Large intestine (tissue), 12 donors: Measurements from ENCODE around the gene GP9. TPM values are rescaled to one million over a fixed set of nuclear protein-coding genes. Genes with fewer than 3 reads are reported as not detected.

ENCODE experiments used
- DNase-seq, 2 donors: peaks; one replicate each; pipeline versions ENCODE4 v3.0.0 to v3.0.0-alpha.2; 2013
- H3K27ac ChIP-seq: one replicate; pipeline ENCODE4 v1.5.1; 2013; ENCODE audit warnings: low read length
- H3K27me3 ChIP-seq: 2 replicates; pipeline ENCODE4 v1.6.1; 2013; ENCODE audit warnings: low read length; ENCODE audit not compliant: control insufficient read depth, insufficient read depth
- H3K36me3 ChIP-seq: 2 replicates; pipeline ENCODE4 v1.6.1; 2013; ENCODE audit warnings: low read length; ENCODE audit not compliant: control insufficient read depth, insufficient read depth
- H3K4me1 ChIP-seq: one replicate; pipeline ENCODE4 v1.6.1; 2013; ENCODE audit warnings: low read length; ENCODE audit not compliant: control insufficient read depth, insufficient read depth
- H3K4me3 ChIP-seq: one replicate; pipeline ENCODE4 v1.5.1; 2013; ENCODE audit warnings: low read length
- H3K9me3 ChIP-seq: one replicate; pipeline ENCODE4 v1.6.1; 2013; ENCODE audit warnings: mild to moderate bottlenecking, low read depth, low read length, moderate library complexity; ENCODE audit not compliant: control insufficient read depth
- whole genome bisulfite sequencing: methylation state at CpG from one replicate; pipeline ENCODE4 v1.1.5; 2013; ENCODE audit warnings: low lambda C conversion rate; ENCODE audit not compliant: insufficient coverage; 5-methylcytosine and 5-hydroxymethylcytosine counted together
- long read RNA-seq, 11 donors: transcript quantifications; one replicate each; lab custom pipeline, GENCODE V29; 2026
- polyA plus RNA-seq: library from polyadenylated mRNA; unstranded; fragments of 120-200 nt; gene quantifications from one replicate; pipeline ENCODE4 v1.2.1, GENCODE V29; 2013

Gene GP9
- polyA plus RNA-seq, result 0.18 TPM
- long read RNA-seq, donor 1, result 0 reads
- long read RNA-seq, donor 2, partial matches to known transcripts, result 0 of 1 reads
- long read RNA-seq, donor 2, other reads (novel, unspliced or antisense), result 0 of 1 reads
- long read RNA-seq, donor 3, result 0 reads
- long read RNA-seq, donor 4, result 0 reads
- long read RNA-seq, donor 5, result 0 reads
- long read RNA-seq, donor 6, result 0 reads
- long read RNA-seq, donor 7, result 0 reads
- long read RNA-seq, donor 8, result 0 reads
- long read RNA-seq, donor 9, result 0 reads
- long read RNA-seq, donor 10, result 0 reads
- long read RNA-seq, donor 11, result 0 reads

DNA sequence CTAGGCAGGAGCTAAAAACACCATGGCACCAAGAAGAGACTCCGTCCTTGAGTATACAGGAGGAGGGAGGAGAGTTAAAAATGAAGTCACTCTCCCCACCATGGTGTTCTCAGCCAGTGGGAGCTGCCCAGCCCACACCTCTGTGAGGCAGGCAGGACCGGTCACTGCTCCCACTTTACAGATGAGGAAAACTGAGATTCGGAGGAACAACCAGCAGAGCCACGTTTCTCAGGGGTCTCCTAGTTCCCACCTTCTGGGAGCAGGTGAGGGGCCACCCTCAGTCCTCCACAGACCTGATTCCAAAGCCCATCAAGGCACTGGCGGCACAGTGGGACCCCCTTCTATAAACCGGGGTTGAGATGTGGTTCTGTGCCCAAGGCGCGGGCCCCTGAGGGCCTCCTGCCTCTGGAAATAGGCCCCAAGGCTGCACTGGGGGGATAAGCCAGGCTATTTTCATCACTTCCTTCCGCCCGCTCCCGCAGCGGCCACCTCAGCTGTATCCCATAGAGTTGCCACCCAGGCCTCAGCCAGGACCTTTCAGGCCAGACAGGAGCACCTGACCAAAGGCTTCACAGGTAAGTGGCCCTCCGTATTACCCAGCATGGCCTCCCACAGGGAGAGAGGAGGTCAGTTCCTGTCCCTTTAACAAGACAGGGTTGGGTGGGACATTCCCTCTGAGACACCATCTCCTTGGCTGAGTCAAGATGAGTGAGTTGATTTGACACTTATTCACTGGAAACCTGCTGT lies at the start of gene GP9:
TSS of gene GP9 (plus strand) at position 504 of the 747 bp plus-strand sequence. CDS start 961 bp downstream, outside the sequence.
- Histone ChIP-seq H3K36me3 (no peaks in the 10 kb centered on the region), H3K4me3 (no peak within 1 kb of the TSS), H3K9me3 (no peaks in the 10 kb centered on the region), H3K4me1 (no peaks in the 10 kb centered on the region), H3K27ac (no peak within 1 kb of the TSS), H3K27me3 (no peaks in the 10 kb centered on the region)
- WGBS, result no CpG with 5 or more reads among the region's 13 CpGs
- no peak for DNase-seq

DNA sequence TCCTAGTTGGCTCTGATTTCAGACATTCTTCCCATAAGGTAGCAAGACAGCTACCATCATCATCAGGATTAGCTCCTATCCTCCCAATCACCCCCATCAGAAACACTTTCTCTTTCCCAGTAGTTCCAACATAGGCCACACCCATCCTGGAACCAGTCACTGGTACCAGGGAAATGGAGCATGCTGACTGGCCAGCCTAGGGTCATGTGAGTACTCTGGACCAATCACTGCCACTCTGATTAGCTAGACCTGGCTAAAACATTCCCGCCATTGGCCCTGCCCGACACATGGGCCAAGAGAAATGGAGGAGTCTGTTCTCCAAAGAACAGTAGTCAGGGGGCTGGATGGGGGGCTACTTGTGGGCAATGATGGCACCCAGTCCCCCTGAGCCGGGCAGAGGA lies 47.1 kb upstream of the GP9 start:
- no peak for DNase-seq
- H3K4me3 ChIP-seq, result no peak overlapping the region
- H3K36me3 ChIP-seq, result no peaks in the 10 kb centered on the region
- peaks cover 7% of the 10 kb centered on the region for H3K4me1 ChIP-seq
- H3K27me3 ChIP-seq, result no peaks in the 10 kb centered on the region
- no CpG with 5 or more reads among the region's 3 CpGs for WGBS
- H3K9me3 ChIP-seq, result no peaks in the 10 kb centered on the region
- H3K27ac ChIP-seq, result no peak overlapping the region

DNA sequence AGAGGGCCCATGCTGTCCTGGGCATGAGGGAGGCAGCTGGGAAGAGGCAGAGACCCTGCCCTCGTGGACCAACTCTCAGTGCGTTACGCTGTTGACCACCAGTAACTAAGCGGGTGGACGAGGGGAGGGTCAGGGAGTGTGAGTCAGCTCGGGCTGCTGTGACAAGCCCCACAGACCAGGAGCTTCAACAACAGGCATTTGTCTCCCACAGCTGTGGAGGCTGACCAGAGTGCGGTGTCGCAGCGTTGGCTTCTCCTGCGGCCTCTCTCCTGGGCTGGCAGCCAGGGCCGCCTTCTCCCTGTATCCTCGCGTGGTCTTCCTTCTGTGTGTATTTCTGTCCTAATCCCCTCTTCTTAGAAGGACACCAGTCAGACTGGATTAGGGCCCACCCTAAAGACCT lies 46.4 kb upstream of the GP9 start:
- 67% methylated on average over 2 of the region's 13 CpGs for WGBS
- Histone ChIP-seq H3K9me3 (no peaks in the 10 kb centered on the region), H3K36me3 (no peaks in the 10 kb centered on the region), H3K27ac (no peak overlapping the region), H3K4me1 (peaks cover 7% of the 10 kb centered on the region), H3K27me3 (no peaks in the 10 kb centered on the region), H3K4me3 (no peak overlapping the region)
- DNase-seq, result no peak

DNA sequence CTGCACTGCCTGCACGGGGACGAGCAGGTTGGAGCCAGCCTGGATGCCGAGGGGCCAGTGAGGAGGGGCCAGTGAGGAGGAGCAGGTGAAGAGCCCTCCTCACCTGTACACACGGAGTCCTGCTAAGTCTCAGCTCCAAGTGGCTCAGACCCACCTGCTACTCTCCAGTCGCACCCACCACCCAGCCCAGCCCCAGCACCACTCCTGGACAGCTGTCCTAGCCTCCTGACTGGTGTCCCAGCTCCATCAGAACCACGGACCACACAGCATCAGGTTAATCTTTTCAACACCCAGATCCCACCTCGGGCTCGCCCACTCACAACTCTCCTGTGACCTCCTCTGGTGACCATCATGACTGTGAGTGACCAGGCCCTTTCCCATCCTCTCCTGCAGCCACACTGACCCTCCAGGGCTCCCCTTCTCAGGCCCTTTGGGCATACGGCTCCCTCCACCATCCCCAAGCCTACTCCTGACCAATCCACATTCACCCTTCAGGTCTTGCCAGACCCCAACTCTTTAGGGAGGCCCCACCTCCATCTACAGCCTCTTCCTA lies 45.7 kb upstream of the GP9 start:
- DNase-seq, result no peak
- WGBS, result no CpG with 5 or more reads among the region's 9 CpGs
- H3K9me3 ChIP-seq, result no peaks in the 10 kb centered on the region
- peaks cover 7% of the 10 kb centered on the region for H3K4me1 ChIP-seq
- no peaks in the 10 kb centered on the region for H3K27me3 ChIP-seq
- H3K4me3 ChIP-seq, result no peak overlapping the region
- no peaks in the 10 kb centered on the region for H3K36me3 ChIP-seq
- H3K27ac ChIP-seq, result no peak overlapping the region

DNA sequence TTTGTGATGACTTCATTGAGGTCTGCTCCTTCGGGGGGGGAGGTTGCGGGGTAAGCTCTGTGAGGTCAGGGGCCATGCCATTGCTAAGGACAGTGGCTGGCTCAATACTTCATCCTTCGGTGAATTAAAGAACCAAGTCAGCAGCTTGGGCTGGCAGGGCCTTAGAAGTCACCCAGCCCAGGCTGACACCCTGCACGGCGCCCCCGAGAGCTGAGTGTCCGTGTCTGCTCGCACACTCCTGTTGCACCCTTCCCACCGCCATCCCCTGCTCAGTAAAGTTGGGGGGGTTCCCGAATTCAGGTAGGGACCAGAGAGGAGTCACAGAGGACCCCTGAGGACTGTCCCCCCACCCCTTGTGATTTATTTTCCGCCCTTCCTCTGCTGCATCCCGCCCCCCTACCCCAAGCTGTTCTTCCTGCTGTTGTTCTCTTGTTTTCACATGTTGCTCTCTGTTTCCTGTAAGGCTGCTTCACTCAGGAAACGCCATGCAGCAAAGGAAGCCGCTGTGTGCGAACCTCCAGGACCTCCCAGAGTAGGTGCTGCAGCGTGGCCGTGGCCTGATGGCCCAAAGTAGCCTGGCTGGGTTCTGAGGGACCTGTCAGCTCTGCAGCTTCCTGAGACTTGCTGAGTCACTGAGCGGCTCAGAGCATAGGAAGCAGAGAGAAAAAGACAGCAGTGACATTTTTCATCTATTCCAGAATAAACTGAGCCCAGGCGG lies 45.0 kb upstream of the GP9 start:
- peak overlapping the region; percentile 47 for H3K27ac ChIP-seq
- no peaks in the 10 kb centered on the region for H3K27me3 ChIP-seq

DNA sequence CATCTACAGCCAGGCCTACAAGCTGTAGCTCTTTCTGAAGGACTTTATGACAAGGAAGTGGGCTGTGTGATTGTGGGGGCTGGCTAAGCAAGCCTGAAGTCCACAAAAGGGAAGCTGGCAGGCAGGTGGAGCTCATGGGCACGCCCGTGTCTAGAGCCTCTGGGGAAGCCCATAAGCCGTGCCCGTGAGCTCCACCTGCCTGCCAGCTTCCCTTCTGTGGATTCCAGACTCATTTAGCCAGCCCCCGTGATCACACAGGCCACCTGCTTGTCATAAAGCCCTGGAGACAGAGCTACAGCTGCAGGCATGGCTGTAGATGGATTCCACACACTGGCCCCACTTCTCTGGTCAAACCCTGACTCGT lies 44.2 kb upstream of the GP9 start:
- Histone ChIP-seq H3K27ac (peak overlapping the region; percentile 47), H3K9me3 (no peaks in the 10 kb centered on the region), H3K27me3 (no peaks in the 10 kb centered on the region), H3K4me1 (peaks cover 7% of the 10 kb centered on the region), H3K36me3 (no peaks in the 10 kb centered on the region), H3K4me3 (no peak overlapping the region)
- DNase-seq, result peak; percentile 74 to 85
- WGBS, result no CpG with 5 or more reads among the region's 6 CpGs

More for the DNA sequence above, 45.0 kb upstream of the GP9 start:
- Histone ChIP-seq H3K4me3 (no peak overlapping the region), H3K36me3 (no peaks in the 10 kb centered on the region), H3K4me1 (peaks cover 7% of the 10 kb centered on the region), H3K9me3 (no peaks in the 10 kb centered on the region)
- WGBS, result no CpG with 5 or more reads among the region's 19 CpGs
- DNase-seq, result no peak

DNA sequence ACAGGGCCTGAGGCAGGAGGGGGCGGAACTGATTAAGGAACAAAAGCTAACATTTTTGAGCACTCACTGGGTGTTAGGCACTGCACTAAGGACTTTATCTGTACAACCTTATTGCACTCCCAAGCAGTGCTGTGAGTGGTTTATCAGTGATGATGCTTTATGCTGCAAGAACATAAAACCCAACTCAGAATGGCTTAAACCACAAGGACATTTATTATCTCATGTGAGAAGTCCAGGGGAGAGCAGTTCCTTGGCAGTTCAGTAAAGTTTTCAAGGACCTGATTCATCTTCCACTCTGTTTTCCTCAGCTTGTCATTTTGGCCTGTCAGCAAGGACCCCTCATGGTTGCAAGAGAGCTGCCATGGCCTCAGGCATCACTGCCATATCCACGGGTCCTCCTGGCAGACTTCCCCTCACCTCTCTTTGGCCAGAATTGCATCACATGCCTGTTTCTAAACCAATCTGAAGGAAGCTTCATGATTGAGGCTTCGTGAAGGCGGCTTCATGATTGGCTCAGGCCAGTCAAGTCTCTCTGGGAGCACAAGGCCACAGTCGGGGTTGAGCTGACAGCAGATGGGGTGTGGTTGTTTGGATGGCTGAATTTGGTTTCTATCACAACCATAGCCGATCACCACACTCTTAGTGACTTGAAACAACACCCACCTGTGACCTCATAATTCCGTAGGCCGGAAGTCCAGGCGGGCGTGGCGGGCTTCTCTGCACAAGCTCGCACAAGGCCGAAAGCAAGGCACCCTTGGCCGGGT lies 43.7 kb upstream of the GP9 start:
- Histone ChIP-seq H3K9me3 (no peaks in the 10 kb centered on the region), H3K27me3 (no peaks in the 10 kb centered on the region), H3K27ac (peak overlapping the region; percentile 3), H3K4me3 (no peak overlapping the region), H3K4me1 (peaks cover 7% of the 10 kb centered on the region), H3K36me3 (no peaks in the 10 kb centered on the region)
- no CpG with 5 or more reads among the region's 14 CpGs for WGBS
- no peak for DNase-seq

DNA sequence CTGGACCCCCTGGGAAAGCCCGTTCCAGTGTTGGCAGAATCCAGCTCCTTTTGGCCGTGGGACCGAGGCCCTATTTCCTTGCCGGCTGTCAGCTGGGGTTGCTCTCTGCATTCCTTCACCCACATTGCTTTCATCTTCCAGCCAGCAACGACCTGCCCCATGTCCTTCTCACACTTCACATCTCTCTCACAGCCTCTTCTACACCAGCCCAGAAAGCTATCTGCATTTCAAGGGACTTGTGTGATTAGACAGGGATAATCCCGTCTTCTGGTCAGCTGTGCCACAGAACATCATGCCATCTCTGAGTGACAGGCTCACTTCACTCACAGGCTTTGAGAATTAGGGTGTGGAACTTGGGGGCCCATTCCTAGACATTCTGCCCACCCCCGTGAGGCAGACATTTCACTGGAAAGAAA lies 43.1 kb upstream of the GP9 start:
- no peaks in the 10 kb centered on the region for H3K9me3 ChIP-seq
- no peaks in the 10 kb centered on the region for H3K36me3 ChIP-seq
- no peaks in the 10 kb centered on the region for H3K27me3 ChIP-seq
- no peak overlapping the region for H3K4me3 ChIP-seq
- no peak overlapping the region for H3K27ac ChIP-seq
- WGBS, result no CpG with 5 or more reads among the region's 7 CpGs
- peaks cover 7% of the 10 kb centered on the region for H3K4me1 ChIP-seq
- no peak for DNase-seq

DNA sequence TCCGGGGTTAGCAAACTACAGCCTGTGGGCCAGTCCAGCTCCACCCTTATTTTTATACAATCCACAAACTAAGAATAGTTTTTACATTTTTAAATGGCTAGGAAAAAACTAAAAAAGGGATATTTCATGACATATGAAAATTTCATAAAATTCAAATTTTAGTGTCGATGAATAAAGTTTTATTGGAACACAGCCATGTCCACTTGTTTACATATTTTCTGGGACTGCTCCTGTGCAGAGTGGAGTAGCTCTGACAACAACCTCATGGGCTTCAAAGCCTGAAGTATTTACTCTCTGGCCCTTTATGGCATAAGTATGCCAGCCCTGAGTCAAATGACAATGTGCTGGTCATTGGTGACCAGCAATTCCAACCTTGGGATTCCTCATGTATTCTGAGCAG lies 42.3 kb upstream of the GP9 start:
- no peaks in the 10 kb centered on the region for H3K9me3 ChIP-seq
- no CpG with 5 or more reads among the region's 2 CpGs for WGBS
- H3K27ac ChIP-seq, result no peak overlapping the region
- H3K4me1 ChIP-seq, result peaks cover 7% of the 10 kb centered on the region
- no peak for DNase-seq
- no peaks in the 10 kb centered on the region for H3K27me3 ChIP-seq
- no peaks in the 10 kb centered on the region for H3K36me3 ChIP-seq
- H3K4me3 ChIP-seq, result no peak overlapping the region

DNA sequence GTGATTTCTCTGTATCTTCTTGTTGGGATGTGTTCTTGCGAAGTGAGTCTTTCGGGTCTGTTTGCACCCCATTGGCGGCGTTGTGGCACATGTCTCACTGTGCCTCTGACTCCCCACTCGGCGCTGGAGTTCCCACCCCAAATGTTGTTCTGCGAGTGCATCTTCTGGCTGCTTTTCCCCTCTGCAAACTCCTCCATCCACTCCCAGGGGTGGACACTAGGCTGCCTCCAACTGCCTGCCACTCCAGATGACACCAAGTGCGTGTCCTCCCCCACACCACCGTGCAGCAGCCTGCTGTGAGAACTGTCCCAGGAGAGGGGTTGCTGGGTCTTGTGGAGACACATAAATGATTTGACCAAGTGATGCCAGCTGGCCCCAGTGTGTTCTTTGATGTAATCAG lies 41.8 kb upstream of the GP9 start:
- H3K27ac ChIP-seq, result no peak overlapping the region

More for the DNA sequence above, 41.8 kb upstream of the GP9 start:
- Histone ChIP-seq H3K4me1 (peaks cover 7% of the 10 kb centered on the region), H3K36me3 (no peaks in the 10 kb centered on the region), H3K27me3 (no peaks in the 10 kb centered on the region), H3K4me3 (no peak overlapping the region), H3K9me3 (no peaks in the 10 kb centered on the region)
- WGBS, result no CpG with 5 or more reads among the region's 9 CpGs
- no peak for DNase-seq
